Ectodermal cell (in vitro differentiated cells): ENCODE measurements around the gene FERD3L.

Experiments used
- H3K27ac ChIP-seq: 2 replicates; pipeline ENCODE4 v1.7.0; 2013; ENCODE audit warnings: mild to moderate bottlenecking, low read depth, low read length; ENCODE audit not compliant: insufficient read depth, poor library complexity, severe bottlenecking
- H3K27me3 ChIP-seq: 2 replicates; pipeline ENCODE4 v1.7.0; 2013; ENCODE audit warnings: mild to moderate bottlenecking, low read length; ENCODE audit not compliant: insufficient read depth, control insufficient read depth, poor library complexity, severe bottlenecking
- H3K36me3 ChIP-seq: one replicate; pipeline ENCODE4 v1.7.0; 2013; ENCODE audit warnings: low read length; ENCODE audit not compliant: control insufficient read depth, insufficient read depth
- H3K4me1 ChIP-seq: one replicate; pipeline ENCODE4 v1.7.0; 2013; ENCODE audit warnings: low read length; ENCODE audit not compliant: control insufficient read depth, insufficient read depth
- H3K4me3 ChIP-seq: 2 replicates; pipeline ENCODE4 v1.7.0; 2013; ENCODE audit warnings: low read depth, low read length, control low read depth; ENCODE audit not compliant: insufficient read depth
- H3K9me3 ChIP-seq: 2 replicates; pipeline ENCODE4 v1.7.0; 2013; ENCODE audit warnings: mild to moderate bottlenecking, low read length, moderate library complexity; ENCODE audit not compliant: control insufficient read depth
- WGBS, 2 experiments: methylation state at CpG; one replicate each; pipeline ENCODE4 v1.1.7; 2013; ENCODE audit warnings: missing lambda C conversion rate in 2 of 2; 5-methylcytosine and 5-hydroxymethylcytosine counted together

FERD3L gene

GRCh38 chr7:19139706-19140327 lies 5.4 kb downstream of the FERD3L start:
- H3K9me3 ChIP-seq, result no peaks in the 10 kb centered on the region
- H3K4me3 ChIP-seq, result no peak overlapping the region
- H3K36me3 ChIP-seq, result no peaks in the 10 kb centered on the region
- 85 to 90% methylated on average over 4 of the region's 4 CpGs for WGBS, 2 experiments
- H3K27me3 ChIP-seq, result peaks cover 51% of the 10 kb centered on the region
- H3K27ac ChIP-seq, result no peak overlapping the region
- H3K4me1 ChIP-seq, result peaks cover 4% of the 10 kb centered on the region

GRCh38 chr7:19133886-19134285 lies 11.3 kb downstream of the FERD3L start:
- no peaks in the 10 kb centered on the region for H3K27me3 ChIP-seq
- H3K4me3 ChIP-seq, result no peak overlapping the region
- H3K9me3 ChIP-seq, result no peaks in the 10 kb centered on the region
- WGBS, 2 experiments, result 92 to 93% methylated on average over 4 of the region's 4 CpGs
- no peak overlapping the region for H3K27ac ChIP-seq
- no peaks in the 10 kb centered on the region for H3K36me3 ChIP-seq
- H3K4me1 ChIP-seq, result no peaks in the 10 kb centered on the region

DNA sequence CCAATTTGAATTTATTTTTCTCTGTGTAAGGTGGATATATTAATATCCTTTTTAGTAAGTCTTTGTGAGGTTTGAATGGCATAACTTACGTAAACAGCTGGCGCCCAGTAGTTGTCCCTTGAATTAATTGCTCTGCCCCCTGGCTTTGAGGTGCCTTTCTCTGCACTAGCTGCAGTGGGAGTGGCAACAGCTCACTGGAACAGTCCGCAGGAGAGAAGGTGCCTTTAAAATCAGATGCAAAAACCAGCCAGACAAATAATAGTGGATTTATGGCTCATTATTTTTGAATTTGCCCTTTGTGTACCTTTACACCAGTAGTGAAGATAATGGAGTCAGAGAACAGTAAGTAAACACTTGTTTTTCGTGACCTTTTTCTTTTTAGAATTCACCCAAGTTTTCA lies 11.8 kb downstream of the FERD3L start:
- H3K4me3 ChIP-seq, result no peak overlapping the region
- H3K36me3 ChIP-seq, result no peaks in the 10 kb centered on the region
- H3K9me3 ChIP-seq, result no peaks in the 10 kb centered on the region
- WGBS, 2 experiments, result 75 to 85% methylated on average over 3 to 4 of the region's 4 CpGs
- no peaks in the 10 kb centered on the region for H3K4me1 ChIP-seq
- no peaks in the 10 kb centered on the region for H3K27me3 ChIP-seq
- no peak overlapping the region for H3K27ac ChIP-seq

DNA sequence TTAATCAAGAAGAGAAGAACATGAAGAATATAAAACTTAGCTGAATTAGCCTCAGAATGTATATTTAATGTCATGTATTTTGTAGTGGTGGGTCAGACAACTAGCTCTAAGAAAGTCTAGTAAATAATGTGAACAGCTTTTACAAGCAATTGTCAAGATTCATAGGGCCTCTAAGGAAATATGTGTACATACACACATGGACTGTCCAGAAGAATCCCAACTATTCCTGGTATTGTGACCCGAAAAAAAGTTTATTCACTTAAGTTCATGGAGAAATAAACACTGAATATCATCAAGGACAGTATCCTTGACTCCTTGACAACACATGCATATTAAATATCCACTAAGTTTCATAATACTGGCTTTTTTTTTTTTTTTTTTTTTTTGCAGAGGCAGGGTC lies 16.4 kb downstream of the FERD3L start:
- Histone ChIP-seq H3K27ac (no peak overlapping the region), H3K9me3 (no peaks in the 10 kb centered on the region), H3K27me3 (no peaks in the 10 kb centered on the region), H3K4me1 (no peaks in the 10 kb centered on the region), H3K36me3 (no peaks in the 10 kb centered on the region), H3K4me3 (no peak overlapping the region)
- 100% methylated on average over 1 of the region's 1 CpG for whole genome bisulfite sequencing, 2 experiments

GRCh38 chr7:19121977-19122588 lies 23.1 kb downstream of the FERD3L start:
- no peak overlapping the region for H3K4me3 ChIP-seq
- H3K27ac ChIP-seq, result no peak overlapping the region
- H3K4me1 ChIP-seq, result peaks cover 11% of the 10 kb centered on the region
- H3K36me3 ChIP-seq, result no peaks in the 10 kb centered on the region
- H3K9me3 ChIP-seq, result no peaks in the 10 kb centered on the region
- 8% methylated on average over 1 of the region's 2 CpGs; no CpG with 5 or more reads in 1 of the 2 experiments for WGBS, 2 experiments
- H3K27me3 ChIP-seq, result peaks cover 50% of the 10 kb centered on the region

DNA sequence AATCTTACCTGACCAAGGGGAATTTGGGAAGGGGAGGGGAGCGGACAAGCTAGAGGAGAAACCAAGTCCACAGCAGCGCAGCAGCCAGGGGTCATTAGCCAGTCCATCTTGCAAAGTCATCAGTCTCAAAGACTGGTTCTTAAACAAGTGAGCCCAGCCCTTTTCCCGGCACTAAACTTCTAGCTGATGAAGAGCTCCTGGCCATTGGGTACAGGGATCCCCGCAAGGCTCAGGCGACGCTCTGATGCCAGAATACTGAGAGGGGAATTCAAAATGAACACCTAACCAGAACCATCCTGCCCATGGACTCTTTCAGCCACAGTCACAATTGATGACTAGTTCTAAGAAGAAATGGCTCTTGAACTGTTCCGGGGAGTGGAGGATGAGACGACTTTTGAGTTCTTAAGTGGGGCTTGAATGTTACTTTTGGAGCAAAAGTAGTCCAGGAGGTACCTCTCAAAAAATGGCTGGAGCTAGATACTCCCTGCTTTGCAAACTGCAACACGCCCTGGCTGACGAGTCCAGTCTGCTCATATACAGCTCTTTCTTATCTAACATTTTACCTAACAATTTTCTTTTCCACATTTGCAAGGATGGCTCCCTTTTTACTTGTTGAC lies 25.2 kb downstream of the FERD3L start:
- no peaks in the 10 kb centered on the region for H3K36me3 ChIP-seq
- WGBS, 2 experiments, result 10 to 11% methylated on average over 10 of the region's 10 CpGs
- H3K4me1 ChIP-seq, result peaks cover 17% of the 10 kb centered on the region
- no peaks in the 10 kb centered on the region for H3K9me3 ChIP-seq
- no peak overlapping the region for H3K27ac ChIP-seq
- H3K27me3 ChIP-seq, result peaks cover 70% of the 10 kb centered on the region
- H3K4me3 ChIP-seq, result no peak overlapping the region

DNA sequence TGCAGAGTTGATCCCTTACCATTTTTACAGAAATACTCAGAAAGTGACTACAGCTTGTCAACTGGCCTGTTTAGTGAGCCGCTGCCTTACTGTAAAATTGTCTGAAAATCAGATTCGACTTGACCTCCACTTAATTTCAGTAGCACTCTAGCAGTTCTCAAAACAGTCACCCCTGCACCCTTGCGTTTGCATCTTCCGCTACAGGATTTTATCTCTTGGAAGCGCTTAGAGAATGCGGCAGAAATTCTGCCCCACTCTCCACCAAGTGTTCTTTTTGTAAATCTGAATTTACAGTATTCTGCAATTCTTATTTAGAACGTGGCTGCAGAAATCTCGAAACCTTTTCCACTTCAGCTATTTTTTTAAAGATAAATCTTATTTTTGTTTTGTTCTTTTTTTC lies 25.8 kb downstream of the FERD3L start:
- WGBS, 2 experiments, result 4% methylated on average over 6 to 8 of the region's 8 CpGs
- no peak overlapping the region for H3K27ac ChIP-seq
- H3K36me3 ChIP-seq, result no peaks in the 10 kb centered on the region
- no peaks in the 10 kb centered on the region for H3K9me3 ChIP-seq
- H3K4me3 ChIP-seq, result no peak overlapping the region
- peaks cover 77% of the 10 kb centered on the region for H3K27me3 ChIP-seq
- peaks cover 17% of the 10 kb centered on the region for H3K4me1 ChIP-seq

DNA sequence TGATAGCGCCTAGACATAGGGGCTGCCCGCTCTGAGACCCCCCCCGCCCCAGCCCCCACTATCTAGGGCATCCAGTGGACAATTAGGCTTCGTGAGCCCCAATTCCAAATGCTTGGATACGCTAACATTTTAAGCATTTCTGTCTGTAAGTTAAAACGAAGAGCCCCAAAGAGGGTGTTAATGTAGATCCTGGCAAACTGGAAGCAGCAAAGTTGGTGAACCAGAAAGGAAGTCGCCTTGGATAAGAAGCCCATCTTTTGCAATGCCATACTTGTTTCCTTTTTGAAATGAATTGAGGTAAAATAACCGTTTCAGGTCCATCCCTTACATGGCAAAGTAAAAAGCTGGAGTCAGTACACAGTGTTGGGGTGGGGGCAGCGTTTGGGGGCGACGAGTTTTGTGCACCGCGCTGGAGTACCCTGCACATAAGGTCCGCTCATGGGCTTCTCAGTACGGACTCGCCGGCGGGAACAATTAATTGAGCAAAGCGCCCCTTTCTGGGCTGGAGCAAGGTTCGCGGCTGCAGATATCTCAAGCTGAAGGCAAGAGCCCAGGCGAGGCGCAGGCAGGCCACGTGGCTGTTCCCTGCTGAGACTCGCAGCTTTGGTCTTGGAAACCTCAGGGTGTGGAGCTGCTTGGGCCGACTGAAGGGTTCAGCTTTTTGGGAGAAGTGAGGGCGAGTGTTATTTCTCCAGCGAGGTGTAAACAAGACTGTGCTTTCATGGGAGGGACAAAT lies 26.4 kb downstream of the FERD3L start:
- Histone ChIP-seq H3K27ac (no peak overlapping the region), H3K9me3 (no peaks in the 10 kb centered on the region), H3K4me3 (no peak overlapping the region), H3K27me3 (peaks cover 82% of the 10 kb centered on the region), H3K4me1 (peaks cover 17% of the 10 kb centered on the region), H3K36me3 (no peaks in the 10 kb centered on the region)
- WGBS, 2 experiments, result 1% methylated on average over 28 of the region's 28 CpGs

- Histone ChIP-seq H3K4me3 (peak overlapping the region; percentile 32), H3K4me1 (peaks cover 17% of the 10 kb centered on the region), H3K36me3 (no peaks in the 10 kb centered on the region), H3K27me3 (peaks cover 90% of the 10 kb centered on the region), H3K27ac (no peak overlapping the region), H3K9me3 (no peaks in the 10 kb centered on the region)
- 0 to 1% methylated on average over 50 to 51 of the region's 51 CpGs for WGBS, 2 experiments
Measured at GRCh38 chr7:19117870-19118608, 27.2 kb downstream of the FERD3L start.
